ENCODE results near the gene CUZD1. TPM values are rescaled to one million over a fixed set of nuclear protein-coding genes. Genes with fewer than 3 reads are reported as not detected.

CUZD1 gene, protein sequence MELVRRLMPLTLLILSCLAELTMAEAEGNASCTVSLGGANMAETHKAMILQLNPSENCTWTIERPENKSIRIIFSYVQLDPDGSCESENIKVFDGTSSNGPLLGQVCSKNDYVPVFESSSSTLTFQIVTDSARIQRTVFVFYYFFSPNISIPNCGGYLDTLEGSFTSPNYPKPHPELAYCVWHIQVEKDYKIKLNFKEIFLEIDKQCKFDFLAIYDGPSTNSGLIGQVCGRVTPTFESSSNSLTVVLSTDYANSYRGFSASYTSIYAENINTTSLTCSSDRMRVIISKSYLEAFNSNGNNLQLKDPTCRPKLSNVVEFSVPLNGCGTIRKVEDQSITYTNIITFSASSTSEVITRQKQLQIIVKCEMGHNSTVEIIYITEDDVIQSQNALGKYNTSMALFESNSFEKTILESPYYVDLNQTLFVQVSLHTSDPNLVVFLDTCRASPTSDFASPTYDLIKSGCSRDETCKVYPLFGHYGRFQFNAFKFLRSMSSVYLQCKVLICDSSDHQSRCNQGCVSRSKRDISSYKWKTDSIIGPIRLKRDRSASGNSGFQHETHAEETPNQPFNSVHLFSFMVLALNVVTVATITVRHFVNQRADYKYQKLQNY
- 1.2 to 1.7 TPM (median 1.3 TPM) in 5 replicates for total RNA-seq (2022; extraction: Qiagen RNA extraction; ENCODE audit: low read depth)

DNA sequence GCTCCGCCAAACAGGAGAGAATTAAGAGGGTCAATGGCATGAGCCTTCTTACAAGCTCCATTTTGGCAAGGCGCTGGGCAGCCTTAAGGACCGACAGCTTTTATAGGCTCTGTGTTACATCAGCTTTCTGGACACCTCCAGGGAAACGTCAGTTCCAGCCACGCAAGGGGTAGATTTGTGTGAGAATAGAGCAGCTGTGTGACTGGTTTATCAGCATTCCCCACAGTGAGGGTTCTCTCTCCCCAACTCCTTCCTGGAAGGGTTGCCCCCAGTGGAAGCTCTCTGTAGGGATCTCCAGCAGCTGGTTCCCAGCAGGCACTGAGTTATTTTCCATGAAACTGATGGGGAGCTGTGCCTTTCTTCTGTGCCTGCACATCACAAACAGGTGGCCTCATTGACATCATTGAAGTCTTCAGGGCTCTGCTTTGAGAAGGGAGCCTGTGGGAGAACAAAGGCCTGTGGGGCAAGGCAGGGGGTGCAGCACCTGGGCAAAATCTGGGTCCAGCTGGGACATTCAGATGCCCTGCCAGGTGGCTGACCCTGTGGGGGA is at the start of gene CUZD1:
CUZD1 (minus strand) TSS at position 75 of the 550 bp plus-strand sequence; CDS start at position 61, 14 bp downstream.

DNA sequence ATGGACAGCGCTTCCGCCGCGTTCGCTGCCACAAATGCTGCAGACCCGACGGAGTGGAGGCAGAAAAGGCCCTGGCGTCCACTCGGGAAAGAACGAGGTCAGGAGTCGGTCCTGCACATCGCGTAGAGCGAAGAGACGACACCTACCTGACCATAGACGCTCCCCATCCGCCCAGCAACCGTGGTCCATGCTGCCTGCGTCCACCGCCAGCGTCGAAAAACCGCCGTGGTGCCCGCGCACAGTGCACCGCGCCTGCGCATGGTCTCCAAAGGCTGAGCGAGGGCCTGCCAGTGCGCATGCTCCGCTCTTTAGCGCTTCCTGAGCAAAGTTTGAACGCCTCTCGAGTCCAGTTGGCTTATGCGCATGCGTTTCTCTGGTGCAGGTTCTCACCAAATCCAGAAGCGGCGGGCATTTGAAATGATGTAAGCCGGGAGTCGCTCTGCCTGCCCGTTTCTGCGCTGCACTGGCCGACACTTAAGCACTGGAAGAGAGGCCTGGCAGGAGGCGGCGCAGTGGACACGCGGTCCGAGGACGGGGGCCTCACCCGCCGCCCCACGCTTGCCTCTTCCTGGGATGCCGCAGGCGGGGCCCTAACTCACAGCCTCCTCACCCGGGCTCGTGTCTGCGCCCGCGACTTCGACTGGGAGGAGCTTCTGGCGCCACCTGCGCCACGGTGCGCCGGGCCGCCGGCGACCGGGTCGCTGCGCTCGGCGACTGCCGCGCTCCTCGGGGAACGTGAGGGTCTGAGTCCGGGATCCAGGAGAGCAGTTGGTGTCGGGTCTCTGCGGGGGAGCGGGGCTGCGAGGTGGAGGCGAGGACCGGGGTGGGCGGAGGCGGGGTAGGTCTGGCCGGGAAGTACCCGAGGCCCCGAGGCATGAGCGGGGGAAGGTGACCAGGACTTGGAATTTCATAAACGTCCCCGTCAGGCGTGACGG is 33.9 kb upstream of the CUZD1 start, which contains the start of gene FAM24B:
FAM24B (minus strand) TSS at position 243 of the 935 bp plus-strand sequence. CDS start 29,066 bp downstream, outside the sequence.

Other genes with a start within 250 kb of the CUZD1 start
- gene C10orf120, start 146.0 kb downstream of the CUZD1 start, total RNA-seq (2022; extraction: Qiagen RNA extraction; ENCODE audit: low read depth), result not detected in 5 replicates
- 12.0 to 14.8 TPM (median 13.8 TPM) in 5 replicates for gene FAM24B, start 33.7 kb upstream of the CUZD1 start, total RNA-seq (2022; extraction: Qiagen RNA extraction; ENCODE audit: low read depth)
- gene FAM24A, start 64.8 kb upstream of the CUZD1 start, total RNA-seq (2022; extraction: Qiagen RNA extraction; ENCODE audit: low read depth), result not detected in 5 replicates
- gene C10orf88, start 108.4 kb upstream of the CUZD1 start, total RNA-seq (2022; extraction: Qiagen RNA extraction; ENCODE audit: low read depth), result 5.7 to 10.3 TPM (median 9.8 TPM) in 5 replicates
- 4.2 to 5.2 TPM (median 5.0 TPM) in 5 replicates for gene PSTK, start 134.5 kb upstream of the CUZD1 start, total RNA-seq (2022; extraction: Qiagen RNA extraction; ENCODE audit: low read depth)
- 4.7 to 7.9 TPM (median 6.3 TPM) in 5 replicates for gene IKZF5, start 162.9 kb upstream of the CUZD1 start, total RNA-seq (2022; extraction: Qiagen RNA extraction; ENCODE audit: low read depth)
- 6.5 to 10.3 TPM (median 8.5 TPM) in 5 replicates for gene ACADSB, start 163.1 kb upstream of the CUZD1 start, total RNA-seq (2022; extraction: Qiagen RNA extraction; ENCODE audit: low read depth)